ENCODE measurements around the gene SNRNP200. TPM values are rescaled to one million over a fixed set of nuclear protein-coding genes. Genes with fewer than 3 reads are reported as not detected.

SNRNP200 gene
- total and polyA plus RNA-seq, 8 donors = 82.7 to 209 (median 195) TPM

DNA sequence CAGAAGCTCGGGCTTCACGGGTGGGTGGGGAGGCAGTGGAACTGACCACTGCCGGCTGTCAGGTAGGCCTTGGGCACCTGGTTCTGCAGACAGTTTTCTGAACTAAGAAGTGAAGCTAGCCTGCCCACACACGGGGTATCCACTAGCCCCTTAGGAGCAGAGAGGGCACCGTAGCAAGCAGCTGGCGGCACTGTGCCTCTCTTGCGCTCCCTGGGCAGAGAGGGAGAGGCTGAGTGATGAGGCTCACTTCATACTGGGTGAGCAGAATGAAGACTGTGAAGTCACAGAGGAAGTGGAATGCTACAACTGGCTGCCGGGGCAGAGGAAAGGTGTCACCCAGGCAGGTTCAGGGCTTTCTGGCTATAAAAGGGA is 20.5 kb upstream of the SNRNP200 start:
- Histone ChIP-seq H3K27ac (no peak overlapping the region), H3K36me3 (no peaks in the 10 kb centered on the region), H3K4me3 (peak overlapping the region; percentile 42 to 48), H3K4me1 (peaks cover 3 to 37% of the 10 kb centered on the region in 2 donors), H3K9me3 (no peaks in the 10 kb centered on the region), H3K27me3 (peaks cover 23 to 57% of the 10 kb centered on the region in 2 donors)
- ATAC-seq = no peak
- TF ChIP-seq, protein P1, sequence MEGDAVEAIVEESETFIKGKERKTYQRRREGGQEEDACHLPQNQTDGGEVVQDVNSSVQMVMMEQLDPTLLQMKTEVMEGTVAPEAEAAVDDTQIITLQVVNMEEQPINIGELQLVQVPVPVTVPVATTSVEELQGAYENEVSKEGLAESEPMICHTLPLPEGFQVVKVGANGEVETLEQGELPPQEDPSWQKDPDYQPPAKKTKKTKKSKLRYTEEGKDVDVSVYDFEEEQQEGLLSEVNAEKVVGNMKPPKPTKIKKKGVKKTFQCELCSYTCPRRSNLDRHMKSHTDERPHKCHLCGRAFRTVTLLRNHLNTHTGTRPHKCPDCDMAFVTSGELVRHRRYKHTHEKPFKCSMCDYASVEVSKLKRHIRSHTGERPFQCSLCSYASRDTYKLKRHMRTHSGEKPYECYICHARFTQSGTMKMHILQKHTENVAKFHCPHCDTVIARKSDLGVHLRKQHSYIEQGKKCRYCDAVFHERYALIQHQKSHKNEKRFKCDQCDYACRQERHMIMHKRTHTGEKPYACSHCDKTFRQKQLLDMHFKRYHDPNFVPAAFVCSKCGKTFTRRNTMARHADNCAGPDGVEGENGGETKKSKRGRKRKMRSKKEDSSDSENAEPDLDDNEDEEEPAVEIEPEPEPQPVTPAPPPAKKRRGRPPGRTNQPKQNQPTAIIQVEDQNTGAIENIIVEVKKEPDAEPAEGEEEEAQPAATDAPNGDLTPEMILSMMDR (IDR thresholded peaks at IDR 0.05) = no peak
- no peak for DNase-seq
- intact Hi-C loops (cut with DNase I) = no loop called here

DNA sequence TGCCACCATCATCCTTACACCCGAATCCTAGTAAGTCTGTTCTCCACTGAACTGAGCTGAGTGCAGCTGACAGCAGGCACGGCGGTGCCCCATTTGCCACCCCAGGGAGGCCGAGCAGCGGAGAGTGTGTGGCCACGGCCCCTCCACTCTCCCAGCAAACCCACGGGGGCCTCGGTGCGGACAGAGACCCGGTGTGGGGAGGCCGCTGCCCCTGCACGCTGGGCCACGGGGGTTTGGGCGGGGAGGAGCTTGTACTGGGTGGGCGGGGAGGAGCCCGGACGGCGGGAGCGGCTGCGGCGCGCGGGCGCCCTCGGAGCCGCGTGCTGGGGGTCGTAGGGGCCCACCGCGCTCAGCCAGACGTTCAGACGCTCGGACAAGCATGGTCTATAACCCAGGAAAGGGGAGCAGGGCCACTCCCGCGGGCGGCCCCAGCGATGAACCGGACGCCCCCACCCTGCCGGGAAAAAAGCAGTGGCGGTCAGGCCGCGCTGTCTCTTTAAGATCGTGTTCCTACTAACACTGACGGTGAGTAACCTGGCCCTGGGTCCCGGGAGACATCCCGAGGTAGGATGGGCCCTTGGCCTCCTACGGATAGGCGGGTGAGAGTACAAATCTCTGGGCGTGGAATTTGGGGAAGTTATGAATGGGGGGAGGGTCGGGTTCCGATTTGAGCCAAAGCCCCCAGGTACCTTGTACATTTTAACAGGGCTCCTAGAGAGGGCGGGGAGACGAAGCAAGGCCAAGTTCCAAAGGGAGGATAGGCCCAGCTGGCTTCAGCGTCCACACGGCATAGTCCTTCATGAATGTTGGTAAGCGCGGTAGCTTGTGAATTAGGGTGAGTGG is 19.9 kb upstream of the SNRNP200 start, which contains the start of gene ITPRIPL1:
Gene ITPRIPL1 (plus strand): TSS at position 277 of the 843 bp plus-strand sequence. CDS start 523 bp downstream, at position 800.
- DNase-seq = peak in 2 of 4 donors; percentile 15 to 84

DNA sequence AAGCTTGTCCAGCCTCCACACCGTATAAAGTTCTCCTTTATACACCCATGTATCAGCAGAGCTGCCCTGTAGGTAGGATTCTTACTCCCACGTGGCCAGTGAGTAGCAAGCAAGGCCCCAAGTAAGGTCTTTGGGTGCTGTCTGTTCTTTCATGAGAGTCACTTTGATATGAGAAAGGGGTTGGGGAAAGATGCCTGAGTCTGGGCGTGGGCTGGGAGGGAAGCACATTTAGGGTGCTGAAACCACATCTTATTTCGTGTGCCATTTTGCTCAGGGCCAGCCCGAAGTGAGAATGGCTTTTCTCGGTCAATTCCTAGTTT is 19.3 kb upstream of the SNRNP200 start:
- TF ChIP-seq, protein P1 (IDR thresholded peaks at IDR 0.05) = no peak
- Histone ChIP-seq H3K36me3 (no peaks in the 10 kb centered on the region), H3K4me3 (peak overlapping the region; percentile 42 to 48), H3K27ac (no peak overlapping the region), H3K9me3 (no peaks in the 10 kb centered on the region), H3K27me3 (peaks cover 25 to 66% of the 10 kb centered on the region in 2 donors), H3K4me1 (peaks cover 3 to 40% of the 10 kb centered on the region in 2 donors)
- DNase-seq = no peak
- ATAC-seq = no peak
- intact Hi-C loops (cut with DNase I) = no loop called here

More for the DNA sequence above, 19.9 kb upstream of the SNRNP200 start, which contains the start of gene ITPRIPL1:
- TF ChIP-seq, protein P1 (IDR thresholded peaks at IDR 0.05) = no peak
- peaks cover 3 to 40% of the 10 kb centered on the region in 2 donors for H3K4me1 ChIP-seq
- H3K27ac ChIP-seq = peak within 1 kb of the TSS in 1 of 2 donors; percentile 42
- peak; percentile 32 for ATAC-seq
- intact Hi-C loops (cut with DNase I) = no loop called here
- peaks cover 25 to 62% of the 10 kb centered on the region in 2 donors for H3K27me3 ChIP-seq
- H3K36me3 ChIP-seq = no peaks in the 10 kb centered on the region
- H3K9me3 ChIP-seq = no peaks in the 10 kb centered on the region
- peak within 1 kb of the TSS; percentile 42 to 48 for H3K4me3 ChIP-seq

DNA sequence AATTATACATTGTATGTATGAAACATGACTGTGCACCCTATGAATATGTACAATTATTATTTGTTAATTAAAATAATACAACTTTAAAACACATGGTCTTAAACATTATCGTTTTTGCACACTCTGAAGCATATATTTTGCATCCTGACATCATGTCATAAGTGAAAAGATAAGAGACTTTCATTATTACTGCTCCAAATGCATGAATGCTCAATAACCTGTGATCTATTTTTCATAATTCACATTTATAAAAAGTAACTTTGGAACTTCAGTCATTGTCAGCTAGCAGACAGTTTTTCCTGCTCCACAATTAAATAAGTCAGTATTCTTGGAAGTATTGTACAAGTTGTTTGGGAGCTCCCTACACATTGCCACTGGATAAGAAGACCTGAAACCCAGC is 18.5 kb upstream of the SNRNP200 start:
- ATAC-seq (no peak), DNase-seq (no peak)
- TF ChIP-seq, protein P1 (IDR thresholded peaks at IDR 0.05) = no peak
- H3K4me3 ChIP-seq = no peak overlapping the region
- H3K27me3 ChIP-seq = peaks cover 25 to 70% of the 10 kb centered on the region in 2 donors
- intact Hi-C loops (cut with DNase I) = no loop called here
- H3K36me3 ChIP-seq = no peaks in the 10 kb centered on the region
- no peaks in the 10 kb centered on the region for H3K9me3 ChIP-seq
- peaks cover 3 to 43% of the 10 kb centered on the region in 2 donors for H3K4me1 ChIP-seq
- no peak overlapping the region for H3K27ac ChIP-seq

All from left lung (tissue), 10 donors.